Endothelial cell of umbilical vein (primary cell): ENCODE data around the gene UNC119. TPM values are rescaled to one million over a fixed set of nuclear protein-coding genes. Genes with fewer than 3 reads are reported as not detected.

Source experiments
- BruUV-seq: library from RNA; stranded (reverse); fragments of 400-500 nt; replicated peaks from 2 replicates; lab custom pipeline; 2021; lab: Mats Ljungman, UMichigan
- CTCF ChIA-PET: fragments of 300-600, 350-600 bp; sonication (Branson Sonifier 250); formaldehyde crosslinking; loops from one replicate; lab custom pipeline; 2021; ENCODE audit warnings: antibody characterized with exemption, inconsistent platforms; lab: Charles Lee
- POLR2A ChIA-PET: fragments of 300-600, 350-600 bp; sonication (Branson Sonifier 250); formaldehyde crosslinking; loops from one replicate; lab custom pipeline; 2021; ENCODE audit warnings: antibody characterized with exemption, inconsistent platforms; lab: Charles Lee
- DNase-seq: peaks from one replicate; pipeline ENCODE4 v3.0.0-alpha.2; 2011; ENCODE audit warnings: low read depth, low spot score
- FAIRE-seq: peaks from 2 replicates; lab custom pipeline; 2011; peaks lifted over from hg19 to GRCh38; lab: Jason Lieb, UNC
- H2AFZ ChIP-seq: 2 replicates; pipeline ENCODE4 v1.6.0; 2012; ENCODE audit warnings: low read depth, low read length, control low read depth, inconsistent platforms
- H3K27ac ChIP-seq: 2 replicates; pipeline ENCODE4 v1.5.1; 2011; ENCODE audit warnings: low read depth, mild to moderate bottlenecking, control low read depth, low read length, moderate library complexity; ENCODE audit not compliant: insufficient read depth
- H3K27me3 ChIP-seq, 2 experiments: 2 replicates each; pipeline versions ENCODE4 v1.6.0 to v1.6.1; 2011; ENCODE audit warnings: low read length in 2 of 2, mixed read lengths in 1 of 2; ENCODE audit not compliant: control insufficient read depth in 2 of 2, insufficient read depth in 2 of 2
- H3K36me3 ChIP-seq, 2 experiments: 2 replicates in 1 of 2; 3 replicates in 1 of 2; pipeline ENCODE4 v1.5.1; 2011; ENCODE audit warnings: low read length in 2 of 2, mild to moderate bottlenecking in 1 of 2, moderate library complexity in 1 of 2; ENCODE audit not compliant: control insufficient read depth in 2 of 2, insufficient read depth in 2 of 2; ENCODE audit errors: extremely low read depth in 1 of 2
- H3K4me1 ChIP-seq: 3 replicates; pipeline ENCODE4 v1.5.1; 2011; ENCODE audit warnings: mild to moderate bottlenecking, low read length; ENCODE audit not compliant: control insufficient read depth, insufficient read depth; ENCODE audit errors: extremely low read depth
- H3K4me2 ChIP-seq: 2 replicates; pipeline ENCODE4 v1.6.1; 2011; ENCODE audit warnings: low read length, control low read depth, mixed read lengths; ENCODE audit not compliant: insufficient read depth
- H3K4me3 ChIP-seq, 3 experiments: fragments of 200-600 bp in 1 of 3; sonication (generic), shearing (Covaris generic) in 1 of 3; replicated peaks in 1 of 3; 2 replicates each; pipeline ENCODE4 v1.5.1; 2011 to 2016; ENCODE audit warnings: control low read depth in 3 of 3, low read length in 3 of 3, mild to moderate bottlenecking in 2 of 3, inconsistent platforms in 1 of 3, low read depth in 1 of 3, moderate library complexity in 1 of 3; ENCODE audit not compliant: insufficient read depth in 1 of 3
- H3K79me2 ChIP-seq: 2 replicates; pipeline ENCODE4 v1.6.0; 2012; ENCODE audit warnings: low read length, inconsistent platforms; ENCODE audit not compliant: control insufficient read depth, insufficient read depth
- H3K9ac ChIP-seq: replicated peaks from 2 replicates; pipeline ENCODE3; 2011; ENCODE audit warnings: low read length, control low read depth; ENCODE audit not compliant: insufficient read depth; ENCODE audit errors: extremely low read depth
- H3K9me1 ChIP-seq: replicated peaks from 3 replicates; pipeline ENCODE4 v1.6.0; 2011; ENCODE audit warnings: mild to moderate bottlenecking, low read length; ENCODE audit not compliant: control insufficient read depth, insufficient read depth; ENCODE audit errors: extremely low read depth
- H3K9me3 ChIP-seq: replicated peaks from 2 replicates; pipeline ENCODE4 v1.5.1; 2012; ENCODE audit warnings: low read length, inconsistent platforms; ENCODE audit not compliant: control insufficient read depth, insufficient read depth
- H4K20me1 ChIP-seq: replicated peaks from 2 replicates; pipeline ENCODE3; 2011; ENCODE audit warnings: mild to moderate bottlenecking, low read length; ENCODE audit not compliant: control insufficient read depth, insufficient read depth; ENCODE audit errors: extremely low read depth
- CTCF ChIP-seq, 2 donors: IDR thresholded peaks; 1 replicate in 1 of 2; 2 replicates in 1 of 2; pipeline ENCODE4 v1.5.1; 2011; ENCODE audit warnings: low read length in 2 of 2, mild to moderate bottlenecking in 2 of 2, moderate library complexity in 2 of 2, control low read depth in 1 of 2, inconsistent platforms in 1 of 2, low read depth in 1 of 2; ENCODE audit not compliant: insufficient read depth in 1 of 2; ENCODE audit errors: extremely low read depth in 1 of 2
- EZH2 ChIP-seq: IDR thresholded peaks from 2 replicates; pipeline ENCODE4 v1.6.1; 2012; ENCODE audit warnings: borderline replicate concordance, low read depth, mild to moderate bottlenecking, moderate library complexity, low read length, inconsistent platforms; ENCODE audit not compliant: severe bottlenecking
- FOS ChIP-seq: IDR thresholded peaks from 2 replicates; pipeline ENCODE4 v1.6.1; 2011; ENCODE audit warnings: mild to moderate bottlenecking, low read length, moderate library complexity, borderline replicate concordance; ENCODE audit not compliant: insufficient read depth
- GATA2 ChIP-seq: IDR thresholded peaks from 2 replicates; pipeline ENCODE4 v1.7.0; 2011; ENCODE audit warnings: low read depth, mild to moderate bottlenecking, moderate library complexity, mixed read lengths, low read length; ENCODE audit not compliant: insufficient read length, insufficient read depth
- JUN ChIP-seq: IDR thresholded peaks from 2 replicates; pipeline ENCODE4 v1.6.1; 2011; ENCODE audit warnings: borderline replicate concordance, low read depth; ENCODE audit not compliant: insufficient read length, insufficient read depth
- MAX ChIP-seq: IDR thresholded peaks from 2 replicates; pipeline ENCODE4 v1.6.1; 2011; ENCODE audit not compliant: insufficient read depth, insufficient read length
- MYC ChIP-seq: IDR thresholded peaks from one replicate; pipeline ENCODE4 v1.6.1; 2011; ENCODE audit warnings: mild to moderate bottlenecking, low read depth, low read length
- POLR2A ChIP-seq: IDR thresholded peaks from 2 replicates; pipeline ENCODE4 v1.6.1; 2012; ENCODE audit warnings: low read depth, mild to moderate bottlenecking, control low read depth, low read length
- POLR2AphosphoS5 ChIP-seq: IDR thresholded peaks from 2 replicates; pipeline ENCODE4 v1.6.1; 2012; ENCODE audit warnings: low read depth, mild to moderate bottlenecking, control low read depth, low read length, moderate library complexity; ENCODE audit not compliant: insufficient read depth
- dilution Hi-C: fragments of 300-500 bp; cut with MboI; formaldehyde crosslinking; loops from one replicate; pipeline ENCODE4 v1.15.0; 2019; ENCODE audit warnings: low sequenced_read_pairs; ENCODE audit not compliant: extremely low pct_ligation_motif_present
- intact Hi-C: fragments of 100-400 bp; cut with micrococcal nuclease; formaldehyde crosslinking; loops from one replicate; pipeline ENCODE4 v1.10.0; 2022
- polyA plus RNA-seq, 4 experiments: library from polyadenylated mRNA; depleted of rRNA in 3 of 4; stranded (reverse) in 3 of 4; unstranded in 1 of 4; fragments of >200 nt; gene quantifications; 2 replicates each; pipeline versions ENCODE4 v1.2.1 to v1.2.3, GENCODE V29; 2011 to 2012; ENCODE audit warnings: missing spikeins in 1 of 4
- total RNA-seq: library from RNA; stranded (reverse); gene quantifications from 2 replicates; pipeline ENCODE4 v1.2.3, GENCODE V29; 2021

Gene UNC119
- total and polyA plus RNA-seq, 2 donors (not counting 3 experiments of a cell fraction or from before 2014, with no cell fraction given), result 26.3 to 67.8 TPM

GRCh38 chr17:28530250-28530649 lies 22.2 kb downstream of the UNC119 start:
- POLR2A ChIA-PET, result no interaction called here
- intact Hi-C loops, result loop anchor here (1.0 kb wide), 1 partner anchor 11 kb away; no protein-coding TSS in a partner anchor
- no TSS peak for BruUV-seq

GRCh38 chr17:28529013-28529400 lies 23.4 kb downstream of the UNC119 start:
- TF ChIP-seq FOS (no peak), CTCF (IDR thresholded peaks at IDR 0.05; ENCODE audit: extremely low read depth in 1 of 2, insufficient read depth in 1 of 2, low read depth in 1 of 2, low read length in 2 of 2) (no peak), GATA2 (no peak), MAX (no peak), POLR2AphosphoS5 (no peak), EZH2 (no peak), JUN (no peak), POLR2A (no peak), MYC (no peak)
- Histone ChIP-seq H3K27me3 (no peaks in the 10 kb centered on the region), H3K36me3 (no peaks in the 10 kb centered on the region), H3K9me1 (no peaks in the 10 kb centered on the region), H3K79me2 (no peaks in the 10 kb centered on the region), H3K9ac (no peak overlapping the region), H3K4me2 (no peak overlapping the region), H3K27ac (no peak overlapping the region), H3K9me3 (no peaks in the 10 kb centered on the region), H3K4me1 (no peaks in the 10 kb centered on the region), H2AFZ (no peak overlapping the region), H4K20me1 (no peaks in the 10 kb centered on the region), H3K4me3 (no peak overlapping the region)
- intact Hi-C loops (no loop called here), dilution Hi-C loops (no loop called here)
- FAIRE-seq (no peak), DNase-seq (no peak)
- CTCF ChIA-PET, result interaction anchor here (1.2 kb wide), 1 partner anchor 34 kb away, joined by 3 read pairs; no protein-coding TSS in a partner anchor
- no TSS peak for BruUV-seq
- POLR2A ChIA-PET, result no interaction called here

More at GRCh38 chr17:28530250-28530649, 22.2 kb downstream of the UNC119 start:
- no peak for DNase-seq
- Histone ChIP-seq H3K27ac (no peak overlapping the region), H3K9ac (no peak overlapping the region), H3K36me3 (no peaks in the 10 kb centered on the region), H3K79me2 (no peaks in the 10 kb centered on the region), H4K20me1 (no peaks in the 10 kb centered on the region), H3K27me3 (no peaks in the 10 kb centered on the region), H3K4me2 (no peak overlapping the region), H3K9me1 (no peaks in the 10 kb centered on the region), H3K4me1 (no peaks in the 10 kb centered on the region), H3K9me3 (no peaks in the 10 kb centered on the region), H3K4me3 (no peak overlapping the region), H2AFZ (no peak overlapping the region)
- dilution Hi-C loops, result no loop called here
- FAIRE-seq, result no peak
- TF ChIP-seq GATA2, result no peak
- TF ChIP-seq POLR2A, result no peak
- TF ChIP-seq MYC, result no peak
- TF ChIP-seq POLR2AphosphoS5, result no peak
- CTCF ChIA-PET, result no interaction called here
